Endometrium (tissue), 2 donors: ENCODE data around the gene TMEM108.

Source experiments
- FAIRE-seq: peaks from 2 replicates; lab custom pipeline; 2012; peaks lifted over from hg19 to GRCh38; lab: Jason Lieb, UNC
- donor health status: control.
- donor health status: control.

Gene TMEM108

GRCh38 chr3:133236901-133237300 is 198.7 kb downstream of the TMEM108 start:
- FAIRE-seq: no peak

- FAIRE-seq: no peak
Measured at GRCh38 chr3:133237380-133237779, 199.2 kb downstream of the TMEM108 start.

- FAIRE-seq: no peak
Measured at GRCh38 chr3:133238015-133238414, 199.8 kb downstream of the TMEM108 start.

GRCh38 chr3:133246119-133246518 is 207.9 kb downstream of the TMEM108 start:
- FAIRE-seq: no peak

GRCh38 chr3:133246773-133247172 is 208.6 kb downstream of the TMEM108 start:
- FAIRE-seq: no peak

- no peak for FAIRE-seq
Measured at GRCh38 chr3:133248389-133248788, 210.2 kb downstream of the TMEM108 start.

- FAIRE-seq: no peak
Measured at GRCh38 chr3:133249490-133249889, 211.3 kb downstream of the TMEM108 start.

GRCh38 chr3:133254151-133254550 is 216.0 kb downstream of the TMEM108 start:
- FAIRE-seq: no peak

GRCh38 chr3:133254716-133255115 is 216.5 kb downstream of the TMEM108 start:
- no peak for FAIRE-seq

- FAIRE-seq: no peak
Measured at GRCh38 chr3:133256787-133257483, 218.7 kb downstream of the TMEM108 start.

GRCh38 chr3:133258358-133258757 is 220.2 kb downstream of the TMEM108 start:
- no peak for FAIRE-seq

GRCh38 chr3:133259767-133260166 is 221.6 kb downstream of the TMEM108 start:
- no peak for FAIRE-seq

GRCh38 chr3:133262333-133262732 is 224.1 kb downstream of the TMEM108 start:
- FAIRE-seq: no peak

- FAIRE-seq: no peak
Measured at GRCh38 chr3:133264920-133265319, 226.7 kb downstream of the TMEM108 start.

GRCh38 chr3:133268726-133269134 is 230.5 kb downstream of the TMEM108 start:
- no peak for FAIRE-seq

GRCh38 chr3:133269393-133269792 is 231.2 kb downstream of the TMEM108 start:
- FAIRE-seq: no peak

- FAIRE-seq: no peak
Measured at GRCh38 chr3:133270631-133271030, 232.4 kb downstream of the TMEM108 start.

- no peak for FAIRE-seq
Measured at GRCh38 chr3:133271042-133271441, 232.9 kb downstream of the TMEM108 start.

GRCh38 chr3:133271539-133271938 is 233.3 kb downstream of the TMEM108 start:
- FAIRE-seq: no peak

GRCh38 chr3:133273346-133273745 is 235.2 kb downstream of the TMEM108 start:
- no peak for FAIRE-seq

GRCh38 chr3:133274477-133274876 is 236.3 kb downstream of the TMEM108 start:
- FAIRE-seq: no peak

GRCh38 chr3:133276594-133276993 is 238.4 kb downstream of the TMEM108 start:
- no peak for FAIRE-seq

GRCh38 chr3:133277813-133278212 is 239.6 kb downstream of the TMEM108 start:
- FAIRE-seq: no peak

- FAIRE-seq: no peak
Measured at GRCh38 chr3:133278260-133279043, 240.3 kb downstream of the TMEM108 start.
